Amygdala (tissue), 56 donors: ENCODE measurements around the gene MTNR1B.

Experiments used
- DNase-seq, 56 donors: peaks; one replicate each; lab custom pipeline; 2025; lab: John Stamatoyannopoulos, UW

MTNR1B gene

DNA sequence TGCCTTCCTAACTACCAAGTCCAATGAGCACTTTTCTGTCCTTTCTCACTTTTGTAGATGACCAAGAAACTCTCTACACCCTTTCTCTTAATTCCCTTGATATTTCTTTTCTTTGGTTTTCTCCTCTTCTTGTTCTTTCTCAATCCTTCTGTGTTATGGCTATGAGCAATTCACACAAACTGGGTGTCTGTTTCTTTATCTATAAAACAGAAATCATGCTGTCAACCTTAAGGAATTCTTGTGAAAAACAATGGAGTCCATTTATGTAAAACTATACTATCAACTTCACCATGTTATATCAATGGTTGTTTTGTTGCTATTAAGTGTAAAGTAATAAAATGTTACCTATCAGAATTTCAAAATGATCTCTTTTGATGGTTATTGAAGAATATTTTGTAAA, 7.2 kb downstream of the MTNR1B start:
- DNase-seq, result no peak

DNA sequence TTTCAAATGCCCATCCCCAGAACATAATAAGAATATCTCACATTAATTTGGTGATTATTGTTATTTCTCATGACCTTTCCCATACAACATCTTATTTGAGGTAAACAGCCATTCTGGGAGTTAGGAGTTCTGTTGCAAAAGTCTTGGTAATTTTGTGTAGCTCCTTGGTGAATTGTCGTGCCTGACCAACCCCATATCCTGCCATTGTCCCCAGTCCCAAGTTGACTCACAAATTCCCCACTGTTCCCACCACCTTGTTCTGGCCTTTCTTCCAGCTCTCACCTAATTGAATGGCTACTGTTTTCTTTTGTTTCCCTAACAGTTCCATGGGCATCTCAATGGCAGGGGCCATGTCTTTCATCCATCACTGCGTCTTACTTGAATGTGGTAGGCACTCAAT, 8.0 kb downstream of the MTNR1B start:
- no peak for DNase-seq

DNA sequence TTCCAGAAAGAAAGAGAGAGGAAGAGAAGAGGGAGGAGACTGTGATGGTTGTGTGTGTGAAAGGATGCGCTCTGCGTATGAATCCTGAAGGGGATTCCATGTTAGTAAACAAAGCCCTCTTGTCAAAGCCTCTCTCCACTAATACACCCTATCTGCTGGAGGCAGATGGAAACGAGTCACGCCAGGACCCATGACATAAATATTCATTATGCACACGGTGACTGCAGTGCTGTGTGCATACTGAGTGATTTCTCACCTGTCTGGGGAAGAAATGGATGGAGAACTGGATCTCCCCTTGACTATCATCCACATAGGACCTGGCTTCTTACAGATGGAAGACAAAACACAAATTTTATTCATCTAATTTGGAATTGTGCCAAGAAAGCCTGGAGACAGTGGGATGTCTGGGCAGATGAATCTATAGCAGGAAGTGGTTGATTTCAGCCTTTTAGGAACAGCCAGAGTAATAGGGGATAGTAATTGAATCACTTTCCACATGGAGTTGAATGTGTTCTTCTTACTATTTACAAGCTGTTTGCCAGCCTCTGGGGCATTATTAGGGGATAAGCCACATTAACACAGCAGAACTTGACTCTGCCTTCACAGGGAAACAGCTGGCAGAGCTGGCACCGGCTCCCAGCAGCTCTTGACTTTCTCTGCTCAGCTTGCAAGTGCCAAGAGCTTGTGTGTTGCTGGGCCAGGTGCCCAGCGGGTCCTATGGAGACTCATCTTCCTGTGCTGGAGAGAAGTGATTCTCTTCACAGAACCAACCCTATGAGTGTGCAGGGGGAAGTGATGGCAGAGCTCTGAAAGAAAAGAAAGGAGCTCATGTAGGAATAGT, 9.0 kb downstream of the MTNR1B start:
- peak in 15 of 56 donors; percentile 2 to 40 (median 14) for DNase-seq

DNA sequence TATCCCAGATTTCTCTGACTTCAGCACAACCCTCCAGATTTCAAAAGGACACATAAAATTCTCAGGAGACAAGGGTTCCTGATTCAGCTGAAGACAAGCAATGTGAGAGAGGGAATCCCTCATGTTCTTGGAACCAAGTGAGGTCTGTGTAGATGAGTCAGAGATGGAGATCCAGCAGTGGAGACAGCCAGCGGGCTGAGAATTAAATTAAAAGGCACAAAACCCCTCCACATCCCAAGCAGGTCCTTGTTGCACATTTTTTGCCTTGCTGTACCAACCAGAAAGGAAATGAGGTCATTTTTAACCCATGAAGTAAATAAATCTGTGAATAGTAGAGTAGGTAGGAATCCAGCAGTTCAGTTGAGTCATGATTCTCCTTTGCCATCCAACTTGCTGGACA, 9.7 kb downstream of the MTNR1B start:
- no peak for DNase-seq

DNA sequence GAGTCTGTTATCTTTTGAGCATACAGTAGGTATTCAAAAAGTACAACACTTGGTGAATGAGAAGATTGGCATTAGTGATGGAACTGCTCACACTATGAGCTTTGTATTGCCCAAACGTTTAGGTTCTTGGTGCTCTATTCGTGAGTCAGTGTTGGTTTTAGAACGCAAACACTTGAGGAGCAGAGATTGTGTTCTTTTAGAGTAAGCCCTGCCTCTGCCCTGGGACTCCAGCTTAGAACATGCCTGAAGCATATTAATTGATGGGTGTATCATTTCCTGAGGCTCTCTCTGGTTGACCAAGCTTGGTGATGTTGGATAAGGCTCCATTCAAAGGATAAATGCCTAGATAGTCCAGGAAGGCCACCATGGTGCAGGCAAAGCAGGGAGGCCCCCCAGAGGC, 10.9 kb downstream of the MTNR1B start:
- DNase-seq, result no peak

DNA sequence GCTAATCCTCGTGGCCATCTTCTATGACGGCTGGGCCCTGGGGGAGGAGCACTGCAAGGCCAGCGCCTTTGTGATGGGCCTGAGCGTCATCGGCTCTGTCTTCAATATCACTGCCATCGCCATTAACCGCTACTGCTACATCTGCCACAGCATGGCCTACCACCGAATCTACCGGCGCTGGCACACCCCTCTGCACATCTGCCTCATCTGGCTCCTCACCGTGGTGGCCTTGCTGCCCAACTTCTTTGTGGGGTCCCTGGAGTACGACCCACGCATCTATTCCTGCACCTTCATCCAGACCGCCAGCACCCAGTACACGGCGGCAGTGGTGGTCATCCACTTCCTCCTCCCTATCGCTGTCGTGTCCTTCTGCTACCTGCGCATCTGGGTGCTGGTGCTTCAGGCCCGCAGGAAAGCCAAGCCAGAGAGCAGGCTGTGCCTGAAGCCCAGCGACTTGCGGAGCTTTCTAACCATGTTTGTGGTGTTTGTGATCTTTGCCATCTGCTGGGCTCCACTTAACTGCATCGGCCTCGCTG, 12.1 kb downstream of the MTNR1B start:
- DNase-seq, result no peak

DNA sequence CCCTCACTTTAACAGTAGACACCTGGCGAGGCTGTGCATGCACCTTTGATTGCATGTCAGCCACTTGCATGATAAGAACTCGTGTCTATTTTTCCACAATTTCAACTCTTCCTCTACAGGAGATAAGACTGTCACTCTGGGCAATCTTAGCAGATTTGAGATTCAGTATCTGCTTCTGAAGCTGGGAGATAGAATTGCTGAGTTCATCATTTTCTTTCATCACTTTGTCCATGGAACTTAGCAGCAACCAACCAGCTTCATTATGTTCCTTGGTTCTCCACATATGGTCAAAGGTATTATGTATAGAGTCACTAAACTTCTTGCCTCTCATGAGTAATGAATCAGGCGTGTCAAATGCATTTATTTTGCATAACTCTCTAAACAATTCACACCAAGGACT, 17.1 kb downstream of the MTNR1B start:
- no peak for DNase-seq

DNA sequence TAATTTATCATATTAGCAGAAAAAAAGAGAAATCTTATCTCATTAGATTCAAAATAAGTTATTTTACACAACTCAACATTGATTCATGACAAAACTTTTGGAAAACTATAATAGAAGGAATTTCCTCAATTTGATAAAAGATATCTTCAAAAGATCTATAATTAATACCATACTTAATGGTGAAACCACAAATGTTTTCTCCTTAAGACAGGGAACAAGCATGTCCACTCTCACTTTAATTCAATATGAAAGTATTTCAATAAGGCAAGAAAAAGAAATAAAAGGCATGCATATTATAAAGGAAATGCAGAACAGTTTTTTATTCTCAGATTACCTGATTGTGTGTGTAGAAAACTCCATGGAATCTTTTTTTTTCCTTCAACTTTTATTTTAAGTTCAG, 23.6 kb downstream of the MTNR1B start:
- DNase-seq, result no peak

DNA sequence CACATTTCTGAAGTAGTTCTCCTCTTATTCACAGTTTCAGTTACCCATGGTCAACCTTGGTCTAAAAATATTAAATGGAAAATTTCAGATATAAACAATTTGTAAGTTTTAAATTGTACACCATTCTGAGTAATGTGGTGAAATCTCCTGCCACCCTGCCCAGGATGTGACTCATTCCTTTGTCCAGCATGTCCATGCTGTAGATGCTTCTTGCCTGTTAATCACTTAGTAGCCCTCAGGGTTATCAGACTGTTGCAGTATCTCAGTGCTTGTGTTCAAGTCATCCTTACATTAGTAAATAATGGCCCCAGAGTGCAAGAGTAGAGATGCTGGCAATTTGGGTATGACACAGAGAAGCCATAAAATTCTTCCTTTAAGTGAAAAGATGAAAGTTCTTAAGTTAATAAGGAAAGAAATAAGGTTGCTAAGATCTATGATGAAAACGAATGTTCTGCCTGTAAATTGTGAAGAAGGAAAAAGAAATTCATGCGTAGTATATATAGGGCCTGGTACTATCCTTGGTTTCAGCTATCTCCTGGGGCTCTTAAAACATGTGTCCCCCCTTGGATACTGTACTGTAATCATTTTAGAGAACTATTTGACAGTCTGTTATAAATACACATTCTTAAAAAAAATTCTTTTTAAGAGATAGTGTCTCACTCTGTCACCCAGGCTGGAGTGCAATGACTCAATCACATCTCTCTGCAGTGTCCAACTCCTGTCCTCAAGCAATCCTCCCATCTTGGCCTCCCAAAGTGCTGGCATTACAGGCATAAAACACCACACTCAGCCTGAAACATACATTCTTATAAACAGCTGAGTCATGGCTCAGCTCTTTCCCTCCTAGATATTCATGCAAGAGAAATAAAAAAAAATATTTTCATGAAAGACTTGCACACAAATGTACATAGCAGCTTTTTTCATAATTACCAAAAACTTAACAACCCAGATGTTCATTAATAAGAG, 31.3 kb downstream of the MTNR1B start:
- no peak for DNase-seq

DNA sequence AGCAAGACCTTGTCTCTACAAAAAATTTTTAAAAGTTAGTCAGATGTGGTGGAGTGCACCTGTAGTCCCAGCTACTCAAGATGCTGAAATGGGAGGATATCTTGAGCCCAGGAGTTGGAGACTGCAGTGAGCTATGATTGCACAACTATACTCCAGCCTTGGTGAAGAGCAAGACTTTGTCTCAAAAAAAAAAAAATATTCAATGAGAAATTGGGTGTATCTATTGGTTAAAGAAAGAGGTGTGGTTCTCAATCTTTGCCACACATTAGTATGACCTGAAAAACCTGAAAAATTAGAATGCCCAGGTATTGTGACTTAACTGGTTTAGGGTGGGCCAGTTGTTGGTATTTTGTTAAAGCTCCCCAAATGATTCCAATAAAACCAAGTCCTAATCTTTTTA, 32.4 kb downstream of the MTNR1B start:
- DNase-seq, result no peak

DNA sequence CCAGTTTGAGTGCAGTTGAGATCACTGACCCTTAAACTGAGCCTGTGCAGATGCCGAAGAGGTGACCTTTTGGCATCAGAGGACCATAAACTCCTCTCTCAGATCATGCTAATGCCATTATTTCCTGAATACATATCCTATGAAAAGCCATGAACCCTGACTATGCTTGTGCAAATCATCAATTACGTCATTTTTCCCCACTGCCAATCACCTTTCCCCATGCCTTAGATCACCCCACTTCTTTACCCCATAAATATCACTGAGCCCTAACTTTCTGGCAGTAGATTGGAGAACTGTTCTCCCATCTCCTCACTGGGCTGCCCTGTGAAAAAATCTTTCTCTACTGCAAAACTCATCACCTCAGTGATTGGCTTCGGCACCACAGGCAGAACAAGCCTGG, 32.9 kb downstream of the MTNR1B start:
- DNase-seq, result no peak

DNA sequence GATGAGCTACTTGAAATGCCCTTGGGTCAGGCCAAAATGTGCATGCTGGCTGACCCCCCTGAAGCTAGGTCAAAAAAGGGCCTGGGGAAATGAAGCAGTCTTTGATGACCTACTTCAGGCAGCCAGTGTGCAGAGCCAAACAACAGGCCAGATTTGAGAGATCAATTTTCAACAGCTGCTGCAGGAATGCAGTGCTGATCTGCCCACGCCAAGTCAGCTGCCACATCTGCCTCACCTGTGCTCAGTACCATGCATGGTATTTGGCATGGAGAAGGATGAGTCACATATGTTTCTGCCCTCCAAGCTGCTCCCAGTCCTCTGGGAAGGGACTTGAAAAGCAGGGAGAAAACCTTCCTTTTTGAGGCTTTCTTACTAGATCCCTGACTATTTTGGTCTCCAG, 35.8 kb downstream of the MTNR1B start:
- DNase-seq, result no peak

DNA sequence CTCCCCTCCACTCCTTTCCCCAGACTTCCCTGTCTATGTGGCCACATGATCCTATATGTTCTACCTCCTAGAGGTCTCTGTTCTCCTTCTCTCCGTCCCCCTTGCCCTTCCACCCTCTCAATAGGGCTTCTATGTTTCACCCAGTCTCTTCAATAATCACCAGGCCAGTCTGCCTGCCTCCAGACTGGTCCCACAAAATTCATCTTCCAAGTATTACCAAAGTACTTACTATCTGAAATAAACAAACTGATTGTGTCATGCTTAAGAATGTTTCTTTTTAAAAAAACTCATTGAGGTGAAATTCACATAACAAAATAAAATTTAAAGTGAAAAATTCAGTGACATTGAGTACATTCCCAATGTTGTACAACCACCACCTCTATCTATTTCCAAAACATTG, 44.2 kb downstream of the MTNR1B start:
- DNase-seq, result no peak

DNA sequence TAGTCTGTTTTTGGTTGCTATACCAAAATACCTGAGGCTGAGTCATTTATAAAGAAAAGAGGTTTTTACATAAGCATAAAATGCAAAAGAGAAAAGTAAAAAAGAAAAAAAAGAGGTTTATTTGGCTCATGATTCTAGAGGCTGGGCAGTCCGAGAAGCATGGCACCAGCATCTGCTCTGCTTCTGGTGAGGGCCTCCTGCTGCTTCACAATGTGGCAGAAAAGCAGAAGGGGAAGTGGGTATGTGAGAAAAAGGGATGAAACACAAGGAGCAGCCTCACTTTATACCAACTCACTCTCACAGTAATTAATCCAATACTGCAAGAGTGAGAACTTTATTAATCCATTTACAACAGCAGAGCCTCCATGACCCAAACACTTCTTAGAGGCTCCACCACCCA, 47.1 kb downstream of the MTNR1B start:
- no peak for DNase-seq

DNA sequence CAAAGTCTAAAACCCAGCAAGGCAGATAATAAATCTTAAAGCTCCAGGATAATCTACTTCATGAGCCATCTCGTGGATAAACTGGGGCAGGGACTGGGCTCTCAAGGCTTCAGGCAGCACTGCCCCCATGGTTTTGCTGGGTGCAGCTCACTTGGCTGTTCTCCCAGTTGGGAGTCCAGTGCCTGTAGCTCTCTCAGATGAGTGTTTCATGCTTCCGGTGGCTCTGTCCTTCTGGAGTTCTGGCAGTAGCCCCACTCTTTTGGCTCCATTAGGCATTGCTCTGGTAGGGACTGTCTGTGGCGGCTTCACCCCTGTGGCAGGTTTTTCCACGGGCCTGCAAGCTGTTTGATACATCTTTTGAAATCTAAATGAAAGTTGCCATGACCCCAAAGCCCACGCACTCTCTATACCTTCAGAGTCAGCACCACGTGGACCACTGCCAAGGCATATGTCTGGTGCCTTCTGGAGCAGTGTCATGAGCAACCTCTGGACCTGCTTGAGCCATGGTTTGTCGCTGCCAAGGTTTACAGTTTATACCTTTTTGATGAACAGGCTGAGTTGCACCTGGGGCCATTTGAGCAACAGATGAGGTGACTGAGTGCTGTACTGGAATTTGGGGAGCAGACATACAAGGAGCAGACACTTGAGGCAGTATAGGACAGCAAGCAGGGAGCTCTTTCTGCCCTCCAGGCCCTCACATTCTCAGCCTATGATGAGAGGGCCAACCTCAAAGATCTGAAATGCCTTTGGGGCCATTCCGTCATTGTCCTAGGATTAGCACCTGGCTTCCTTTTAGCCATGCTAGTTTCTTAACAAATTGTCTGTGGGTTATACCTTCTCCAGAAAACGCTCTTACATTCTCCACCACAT, 48.6 kb downstream of the MTNR1B start:
- no peak for DNase-seq

DNA sequence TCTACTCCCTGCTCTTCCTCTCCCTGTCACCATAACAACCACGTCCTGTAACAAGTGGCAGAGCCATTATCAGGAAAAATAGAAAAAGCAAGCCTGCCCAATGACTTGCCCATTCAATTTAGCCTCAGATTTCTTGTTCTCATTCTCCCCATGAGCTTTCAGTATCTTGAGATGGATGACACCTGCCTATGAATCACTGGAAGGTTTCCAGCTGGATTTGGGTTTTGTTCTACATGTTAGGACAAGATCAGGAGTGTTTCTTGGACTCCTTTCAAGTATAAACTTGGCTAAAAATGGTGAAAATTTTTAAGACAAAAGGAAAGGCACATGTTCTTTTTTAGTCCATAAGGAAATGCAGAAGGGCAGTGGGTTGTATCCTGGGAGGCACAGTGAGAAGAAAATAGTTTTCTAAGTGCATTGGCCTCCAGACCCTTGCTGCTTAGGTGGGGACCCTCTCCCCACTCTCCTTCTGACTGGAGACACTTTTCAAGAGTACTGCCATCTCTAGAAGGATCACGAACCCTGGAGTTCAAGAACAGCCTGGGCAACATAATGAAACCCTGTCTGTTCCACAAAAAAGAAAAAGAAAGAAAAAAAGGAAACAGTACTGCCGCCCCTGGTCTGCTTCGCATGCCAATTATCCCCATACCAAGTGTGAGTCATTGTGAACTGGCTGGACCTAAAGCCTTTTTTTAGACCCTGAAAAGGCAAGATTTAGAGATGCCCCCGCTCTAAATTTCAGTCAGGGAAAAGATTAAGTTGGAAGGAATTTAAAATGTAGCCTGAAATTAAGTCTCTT, 51.0 kb downstream of the MTNR1B start:
- peak in 1 of 56 donors; percentile 13 for DNase-seq

DNA sequence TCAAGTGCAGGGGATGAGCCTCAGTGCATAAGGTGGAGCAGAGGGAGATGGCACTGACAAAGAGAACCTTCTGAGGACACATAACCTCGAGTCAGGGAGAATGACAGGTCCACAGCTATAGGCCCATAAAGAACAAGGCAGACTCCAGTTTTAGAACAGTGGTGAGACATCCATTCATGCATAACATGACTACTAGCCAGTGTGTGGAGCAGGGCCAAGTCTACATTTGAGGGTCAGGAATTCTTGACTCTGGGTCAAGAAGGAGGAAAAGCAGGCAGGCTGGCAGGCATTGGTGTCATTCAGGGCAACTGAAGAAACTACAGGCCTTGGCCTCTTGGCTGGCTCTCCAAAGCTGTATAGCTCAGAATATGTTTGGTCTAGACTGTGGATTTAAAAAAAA, 54.9 kb downstream of the MTNR1B start:
- no peak for DNase-seq

DNA sequence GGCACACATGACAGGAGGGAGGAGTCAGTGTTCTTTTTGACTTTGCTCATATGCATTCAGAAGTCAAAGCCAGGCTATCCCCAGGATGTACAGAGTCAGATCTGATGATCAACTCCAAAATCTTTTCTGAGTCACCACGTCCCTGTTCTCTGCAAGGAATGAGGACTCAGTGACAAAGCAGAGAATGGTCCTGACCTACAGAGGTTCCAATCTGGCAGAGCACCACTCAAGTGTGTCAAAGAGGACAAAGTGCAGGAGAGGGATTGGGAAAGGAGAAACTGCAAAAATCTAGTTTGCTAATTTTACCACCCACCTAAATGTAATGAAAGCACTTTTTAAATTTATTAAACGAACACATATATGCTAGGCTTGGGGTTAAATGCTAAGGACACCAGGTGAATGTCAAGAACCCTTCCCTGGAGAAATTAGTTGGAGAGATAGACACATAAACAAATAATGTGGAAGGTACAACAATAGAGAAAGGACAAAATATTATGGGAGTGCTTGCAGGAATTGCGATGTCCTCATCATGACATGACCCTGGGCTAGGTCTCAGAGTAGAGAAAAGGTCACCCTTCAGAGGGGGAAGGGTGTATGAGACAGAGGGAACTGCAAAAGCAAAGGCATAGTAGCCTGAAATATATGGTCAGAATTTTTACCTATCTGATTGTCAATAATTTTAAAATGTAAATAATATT, 56.3 kb downstream of the MTNR1B start:
- no peak for DNase-seq

DNA sequence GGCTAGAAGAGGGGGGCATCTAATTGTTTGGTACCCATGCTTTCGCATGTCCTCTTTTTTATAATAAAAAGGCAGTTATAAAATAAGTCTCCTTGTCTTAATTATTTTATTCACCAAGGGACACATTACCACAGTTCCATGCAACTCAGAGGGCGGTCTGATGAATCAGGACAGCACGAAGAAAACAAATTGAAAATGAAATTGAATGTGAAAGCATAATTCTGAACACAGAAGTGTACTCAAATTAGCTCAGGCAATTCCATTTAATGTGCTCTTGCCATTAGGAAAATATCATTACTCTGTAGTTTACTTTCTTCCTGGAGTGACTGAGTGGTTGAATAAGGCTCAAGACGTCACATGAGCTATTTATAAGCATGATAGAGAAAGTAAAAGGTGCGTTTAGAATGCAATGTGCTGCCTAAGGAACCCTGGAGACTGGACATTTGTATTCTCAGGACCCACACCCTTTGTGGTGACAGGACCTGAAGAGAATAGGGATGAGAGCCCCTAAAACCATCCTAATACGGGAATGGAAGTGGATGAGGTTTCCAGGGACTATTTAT, 59.6 kb downstream of the MTNR1B start:
- DNase-seq, result no peak
